ENCODE results near the gene SERP2. TPM values are rescaled to one million over a fixed set of nuclear protein-coding genes. Genes with fewer than 3 reads are reported as not detected.

The SERP2 gene
- total RNA-seq, 1 donor from 2014 or later: not detected

- Mint-ChIP-seq H3K4me3 (no peak overlapping the region), H3K4me1 (ENCODE audit: low read depth) (no peaks in the 10 kb centered on the region), H3K36me3 (ENCODE audit: low read depth) (no peaks in the 10 kb centered on the region), H3K27ac (no peak overlapping the region), H3K27me3 (ENCODE audit: insufficient read depth) (peaks cover 2% of the 10 kb centered on the region), H3K9me3 (no peaks in the 10 kb centered on the region)
- intact Hi-C loops (cut with micrococcal nuclease): no loop called here
- no peak for DNase-seq (ENCODE audit: low spot score)
Measured at GRCh38 chr13:44398606-44399005, 25.0 kb downstream of the SERP2 start.

GRCh38 chr13:44399074-44399473 lies 25.4 kb downstream of the SERP2 start:
- no peak for DNase-seq (ENCODE audit: low spot score)
- H3K36me3 Mint-ChIP-seq (ENCODE audit: low read depth): no peaks in the 10 kb centered on the region
- H3K27ac Mint-ChIP-seq: no peak overlapping the region
- no peaks in the 10 kb centered on the region for H3K9me3 Mint-ChIP-seq
- H3K4me1 Mint-ChIP-seq (ENCODE audit: low read depth): no peaks in the 10 kb centered on the region
- peaks cover 2% of the 10 kb centered on the region for H3K27me3 Mint-ChIP-seq (ENCODE audit: insufficient read depth)
- intact Hi-C loops (cut with micrococcal nuclease): no loop called here
- H3K4me3 Mint-ChIP-seq: no peak overlapping the region

GRCh38 chr13:44400736-44401135 lies 27.1 kb downstream of the SERP2 start:
- Mint-ChIP-seq H3K27ac (no peak overlapping the region), H3K27me3 (ENCODE audit: insufficient read depth) (peaks cover 4% of the 10 kb centered on the region), H3K9me3 (no peaks in the 10 kb centered on the region), H3K36me3 (ENCODE audit: low read depth) (no peaks in the 10 kb centered on the region), H3K4me1 (ENCODE audit: low read depth) (no peaks in the 10 kb centered on the region), H3K4me3 (no peak overlapping the region)
- no peak for DNase-seq (ENCODE audit: low spot score)
- intact Hi-C loops (cut with micrococcal nuclease): no loop called here

- H3K4me1 Mint-ChIP-seq (ENCODE audit: low read depth): no peaks in the 10 kb centered on the region
- intact Hi-C loops (cut with micrococcal nuclease): no loop called here
- peaks cover 8% of the 10 kb centered on the region for H3K27me3 Mint-ChIP-seq (ENCODE audit: insufficient read depth)
- H3K27ac Mint-ChIP-seq: no peak overlapping the region
- H3K9me3 Mint-ChIP-seq: no peaks in the 10 kb centered on the region
- H3K4me3 Mint-ChIP-seq: no peak overlapping the region
- DNase-seq (ENCODE audit: low spot score): no peak
- no peaks in the 10 kb centered on the region for H3K36me3 Mint-ChIP-seq (ENCODE audit: low read depth)
Measured at GRCh38 chr13:44401577-44401976, 28.0 kb downstream of the SERP2 start.

- H3K4me3 Mint-ChIP-seq: no peak overlapping the region
- no peak for DNase-seq (ENCODE audit: low spot score)
- H3K27me3 Mint-ChIP-seq (ENCODE audit: insufficient read depth): peaks cover 9% of the 10 kb centered on the region
- no peaks in the 10 kb centered on the region for H3K9me3 Mint-ChIP-seq
- no peak overlapping the region for H3K27ac Mint-ChIP-seq
- intact Hi-C loops (cut with micrococcal nuclease): no loop called here
- H3K36me3 Mint-ChIP-seq (ENCODE audit: low read depth): no peaks in the 10 kb centered on the region
- H3K4me1 Mint-ChIP-seq (ENCODE audit: low read depth): no peaks in the 10 kb centered on the region
Measured at GRCh38 chr13:44402899-44403445, 29.3 kb downstream of the SERP2 start.

DNA sequence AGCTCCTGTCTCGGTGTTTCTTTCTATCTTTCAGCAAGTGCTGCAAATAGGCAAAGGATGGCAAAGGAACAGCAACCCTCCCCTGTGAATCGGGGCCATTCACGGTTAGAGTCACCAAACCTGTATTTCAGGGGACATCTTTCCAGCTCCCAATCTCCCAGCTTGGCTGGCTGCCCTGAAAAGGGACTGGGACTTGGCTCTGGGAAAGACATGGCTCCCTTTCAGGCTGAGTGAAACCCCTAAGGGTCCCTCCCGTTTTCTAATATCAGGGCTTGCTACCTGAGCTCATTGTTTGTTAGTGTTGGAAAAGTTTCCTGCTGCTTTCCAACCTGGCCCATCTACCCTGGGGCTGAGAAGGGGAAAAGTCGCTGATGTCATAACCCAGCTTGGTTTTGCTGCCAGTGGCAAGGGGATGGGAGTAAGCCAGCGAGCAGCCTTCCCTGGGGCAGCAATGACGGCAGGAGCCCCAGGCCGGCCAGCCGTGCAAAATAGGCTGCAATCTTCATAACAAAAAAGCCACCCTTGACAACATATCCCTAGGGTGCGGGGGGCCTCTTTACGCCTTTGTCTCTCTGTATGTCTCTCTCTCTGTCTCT lies 29.9 kb downstream of the SERP2 start:
- peaks cover 9% of the 10 kb centered on the region for H3K27me3 Mint-ChIP-seq (ENCODE audit: insufficient read depth)
- no peaks in the 10 kb centered on the region for H3K4me1 Mint-ChIP-seq (ENCODE audit: low read depth)
- no peak for DNase-seq (ENCODE audit: low spot score)

GRCh38 chr13:44404261-44405132 lies 30.9 kb downstream of the SERP2 start:
- Mint-ChIP-seq H3K27ac (no peak overlapping the region), H3K36me3 (ENCODE audit: low read depth) (no peaks in the 10 kb centered on the region), H3K27me3 (ENCODE audit: insufficient read depth) (peaks cover 9% of the 10 kb centered on the region), H3K4me3 (no peak overlapping the region), H3K9me3 (no peaks in the 10 kb centered on the region), H3K4me1 (ENCODE audit: low read depth) (no peaks in the 10 kb centered on the region)
- DNase-seq (ENCODE audit: low spot score): no peak
- intact Hi-C loops (cut with micrococcal nuclease): no loop called here

More for the DNA sequence above, 29.9 kb downstream of the SERP2 start:
- H3K9me3 Mint-ChIP-seq: no peaks in the 10 kb centered on the region
- intact Hi-C loops (cut with micrococcal nuclease): no loop called here
- H3K4me3 Mint-ChIP-seq: no peak overlapping the region
- no peaks in the 10 kb centered on the region for H3K36me3 Mint-ChIP-seq (ENCODE audit: low read depth)
- no peak overlapping the region for H3K27ac Mint-ChIP-seq

- Mint-ChIP-seq H3K27me3 (ENCODE audit: insufficient read depth) (peaks cover 9% of the 10 kb centered on the region), H3K36me3 (ENCODE audit: low read depth) (no peaks in the 10 kb centered on the region)
Measured at GRCh38 chr13:44406617-44407016, 33.0 kb downstream of the SERP2 start.

DNA sequence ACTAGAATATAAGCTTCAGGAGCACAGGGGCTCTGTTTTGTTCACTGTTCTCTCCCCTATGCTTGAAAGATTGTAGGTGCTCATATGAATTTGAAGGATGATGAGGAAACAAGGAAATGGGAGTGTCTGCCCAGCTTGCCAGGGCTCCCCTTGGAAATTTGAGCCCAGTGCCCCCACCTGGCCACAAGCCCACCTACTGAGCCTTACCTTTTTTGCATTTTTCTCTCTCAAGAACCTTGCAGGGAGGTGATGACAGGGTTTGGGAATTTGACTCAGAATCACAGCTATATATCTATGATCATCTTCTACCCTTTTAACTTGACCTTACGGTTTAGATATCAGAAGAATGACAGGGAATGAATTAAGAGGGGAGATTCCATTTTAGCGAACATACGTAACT lies 33.8 kb downstream of the SERP2 start:
- H3K4me1 Mint-ChIP-seq (ENCODE audit: low read depth): no peaks in the 10 kb centered on the region
- H3K9me3 Mint-ChIP-seq: no peaks in the 10 kb centered on the region
- no peak for DNase-seq (ENCODE audit: low spot score)
- peaks cover 9% of the 10 kb centered on the region for H3K27me3 Mint-ChIP-seq (ENCODE audit: insufficient read depth)
- H3K27ac Mint-ChIP-seq: no peak overlapping the region
- intact Hi-C loops (cut with micrococcal nuclease): no loop called here
- H3K4me3 Mint-ChIP-seq: no peak overlapping the region
- H3K36me3 Mint-ChIP-seq (ENCODE audit: low read depth): no peaks in the 10 kb centered on the region

More at GRCh38 chr13:44406617-44407016, 33.0 kb downstream of the SERP2 start:
- H3K4me3 Mint-ChIP-seq: no peak overlapping the region
- H3K9me3 Mint-ChIP-seq: no peaks in the 10 kb centered on the region
- DNase-seq (ENCODE audit: low spot score): no peak
- H3K27ac Mint-ChIP-seq: no peak overlapping the region
- H3K4me1 Mint-ChIP-seq (ENCODE audit: low read depth): no peaks in the 10 kb centered on the region
- intact Hi-C loops (cut with micrococcal nuclease): no loop called here

- Mint-ChIP-seq H3K27ac (no peak overlapping the region), H3K4me1 (ENCODE audit: low read depth) (no peaks in the 10 kb centered on the region), H3K36me3 (ENCODE audit: low read depth) (no peaks in the 10 kb centered on the region), H3K4me3 (no peak overlapping the region), H3K9me3 (no peaks in the 10 kb centered on the region), H3K27me3 (ENCODE audit: insufficient read depth) (peaks cover 9% of the 10 kb centered on the region)
- intact Hi-C loops (cut with micrococcal nuclease): no loop called here
- no peak for DNase-seq (ENCODE audit: low spot score)
Measured at GRCh38 chr13:44407891-44408290, 34.3 kb downstream of the SERP2 start.

GRCh38 chr13:44409595-44409994 lies 36.0 kb downstream of the SERP2 start:
- Mint-ChIP-seq H3K36me3 (ENCODE audit: low read depth) (no peaks in the 10 kb centered on the region), H3K27ac (no peak overlapping the region), H3K9me3 (no peaks in the 10 kb centered on the region), H3K27me3 (ENCODE audit: insufficient read depth) (peaks cover 8% of the 10 kb centered on the region), H3K4me3 (no peak overlapping the region), H3K4me1 (ENCODE audit: low read depth) (no peaks in the 10 kb centered on the region)
- DNase-seq (ENCODE audit: low spot score): no peak
- intact Hi-C loops (cut with micrococcal nuclease): no loop called here

DNA sequence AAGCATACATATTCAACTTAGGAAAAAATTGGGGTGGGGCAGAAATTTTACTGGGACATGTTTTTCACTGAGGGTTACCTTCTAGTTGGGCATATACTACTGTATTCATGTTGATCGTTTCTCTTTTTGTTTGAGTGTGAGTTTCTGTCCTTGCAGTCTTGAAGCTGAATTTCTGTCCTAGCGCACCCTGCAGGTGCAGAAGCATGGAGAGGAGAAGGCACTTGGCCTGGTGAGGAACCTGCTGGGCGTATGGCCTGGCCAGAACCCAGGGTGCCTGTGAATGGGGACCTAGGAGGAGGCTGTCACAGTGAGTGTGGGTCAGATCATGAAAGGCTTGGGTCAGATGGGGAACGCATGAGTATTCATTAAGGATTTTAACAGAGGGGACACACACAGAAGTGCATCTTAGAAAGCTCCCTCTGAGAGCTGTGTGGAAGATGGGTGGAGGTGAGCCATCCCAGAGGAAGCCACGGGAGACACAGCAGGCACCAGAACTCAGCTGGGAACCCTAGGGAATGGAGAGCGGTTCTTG lies 36.8 kb downstream of the SERP2 start:
- Mint-ChIP-seq H3K4me1 (ENCODE audit: low read depth) (no peaks in the 10 kb centered on the region), H3K27ac (no peak overlapping the region), H3K4me3 (no peak overlapping the region), H3K9me3 (no peaks in the 10 kb centered on the region), H3K27me3 (ENCODE audit: insufficient read depth) (peaks cover 7% of the 10 kb centered on the region), H3K36me3 (ENCODE audit: low read depth) (no peaks in the 10 kb centered on the region)
- intact Hi-C loops (cut with micrococcal nuclease): no loop called here
- no peak for DNase-seq (ENCODE audit: low spot score)

DNA sequence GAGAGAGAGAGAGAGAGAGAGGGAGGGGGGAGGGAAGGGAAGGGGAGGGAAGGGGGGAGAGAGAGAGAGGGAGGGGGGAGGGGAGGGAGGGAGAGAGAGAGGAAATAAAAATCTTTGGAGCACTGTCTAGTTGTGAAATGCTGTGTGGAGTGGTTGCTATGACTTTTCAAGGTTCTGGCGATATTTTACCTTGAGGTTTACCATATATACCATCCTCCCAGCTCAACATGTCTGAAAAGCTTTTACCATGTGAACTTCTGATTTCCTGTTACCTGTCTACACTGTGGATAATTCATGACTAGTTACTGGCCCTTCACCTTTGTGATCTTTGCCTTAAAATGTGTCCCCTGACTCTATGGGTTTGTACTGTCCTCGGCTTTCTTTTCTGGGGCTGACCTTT lies 38.2 kb downstream of the SERP2 start:
- intact Hi-C loops (cut with micrococcal nuclease): no loop called here
- Mint-ChIP-seq H3K27ac (no peak overlapping the region), H3K9me3 (no peaks in the 10 kb centered on the region), H3K27me3 (ENCODE audit: insufficient read depth) (peaks cover 2% of the 10 kb centered on the region), H3K4me1 (ENCODE audit: low read depth) (no peaks in the 10 kb centered on the region), H3K36me3 (ENCODE audit: low read depth) (no peaks in the 10 kb centered on the region), H3K4me3 (no peak overlapping the region)
- no peak for DNase-seq (ENCODE audit: low spot score)

All from activated T-helper 1 cell treated with anti-CD3 and anti-CD28 coated beads, Interleukin-12 subunit alpha, Interleukin-12 subunit beta, Interleukin-2, Interleukin-4 antibody, amounts not matched to agents 30 ng/mL and 10 ng/mL and 1 ng/mL, durations not matched to agents 14 hours and 24 hours and 36 hours (primary cell).